ENCODE results near the gene LAIR2.
"Not testable (repeated sequence)": the region's sequence is repeated elsewhere in the genome, so short reads cannot be mapped to it uniquely, and the experiment has no call there.

Gene LAIR2

DNA sequence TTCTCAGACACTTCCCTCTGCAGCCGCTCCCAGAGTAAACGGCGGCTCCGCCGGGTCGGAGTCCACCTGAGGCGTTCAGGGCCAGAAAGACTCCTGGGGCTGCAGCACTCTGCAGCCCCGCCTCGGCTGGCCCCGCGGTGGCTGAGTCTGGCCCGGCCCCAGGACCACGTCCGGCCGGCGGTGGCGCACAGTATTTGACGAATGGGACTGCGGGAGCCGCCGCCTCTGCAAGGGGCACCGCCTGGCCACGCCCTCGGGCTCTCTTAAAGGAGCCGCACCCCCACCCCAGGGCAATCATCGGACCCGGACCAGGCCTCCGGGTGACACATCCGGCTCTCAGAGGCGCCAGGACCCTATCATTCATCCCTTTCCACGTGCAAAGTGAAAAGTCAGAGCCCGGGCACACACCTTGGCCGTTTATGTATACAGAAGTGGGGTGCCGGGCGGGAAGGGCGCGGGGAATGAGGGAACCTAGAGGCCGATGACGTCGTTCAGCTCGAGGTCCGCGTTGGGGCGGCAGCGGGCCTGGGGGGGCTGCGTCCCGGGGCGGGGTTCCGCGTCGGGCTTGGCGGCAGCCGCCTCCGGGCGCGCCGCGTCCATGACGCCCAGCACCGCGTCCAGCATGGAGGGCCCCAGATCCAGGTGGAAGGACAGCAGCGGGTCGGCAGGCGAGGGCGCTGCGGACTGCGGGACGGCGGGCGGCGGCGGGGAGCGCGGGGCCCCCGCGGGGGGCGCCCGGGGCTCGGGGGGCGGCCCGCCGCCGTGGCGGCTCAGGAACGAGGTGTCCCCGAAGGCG, 37.8 kb upstream of the LAIR2 start:
- DNase-seq: peak in 1 of 2 experiments; percentile 14

DNA sequence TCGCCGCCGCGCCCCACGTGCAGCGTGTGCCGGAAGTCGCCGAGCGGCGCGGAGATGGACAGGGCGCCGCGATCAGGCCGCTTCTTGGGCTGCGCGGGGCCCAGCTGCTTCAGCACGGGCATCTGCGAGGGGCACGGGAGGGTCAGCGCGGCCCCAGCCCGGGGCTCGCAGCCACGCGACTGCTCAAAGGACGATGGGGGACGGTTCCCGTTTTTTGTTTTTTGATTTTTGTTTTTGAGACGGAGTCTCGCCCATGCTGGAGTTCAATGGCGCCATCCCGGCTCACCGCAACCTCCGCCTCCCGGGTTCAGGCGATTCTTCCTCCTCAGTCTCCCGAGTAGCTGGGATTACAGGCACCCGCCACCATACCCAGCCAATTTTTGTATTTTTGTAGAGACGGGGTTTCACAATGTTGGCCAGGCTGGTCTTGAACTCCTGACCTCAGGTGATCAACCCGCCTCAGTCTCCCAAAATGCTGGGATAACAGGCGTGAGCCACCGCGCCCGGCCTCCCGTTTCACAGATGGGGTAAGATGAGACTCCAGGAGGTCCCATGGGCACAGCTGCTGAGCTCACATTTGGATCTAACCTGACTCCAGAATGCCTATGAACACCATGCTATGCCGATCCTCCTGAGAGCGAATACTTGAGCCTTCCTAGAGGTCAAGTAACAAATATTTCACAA, 37.1 kb upstream of the LAIR2 start:
- no peak for DNase-seq

DNA sequence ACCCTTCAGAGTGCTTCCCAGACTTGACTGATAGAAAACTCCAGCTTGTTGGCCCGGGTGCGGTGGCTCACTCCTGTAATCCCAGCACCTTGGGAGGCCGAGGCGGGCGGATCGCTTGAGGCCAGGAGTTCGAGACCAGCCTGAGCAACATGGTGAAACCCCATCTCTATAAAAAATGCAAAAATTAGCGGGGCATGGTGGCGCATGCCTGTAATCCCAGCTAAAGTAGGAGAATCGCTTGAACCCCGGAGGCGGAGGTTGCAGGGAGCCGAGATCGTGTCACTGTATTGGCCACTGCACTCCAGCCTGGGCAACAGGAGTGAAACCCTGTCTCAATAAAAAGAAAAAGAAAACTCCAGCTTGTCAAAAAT, 36.5 kb upstream of the LAIR2 start:
- not testable (repeated sequence) for DNase-seq

DNA sequence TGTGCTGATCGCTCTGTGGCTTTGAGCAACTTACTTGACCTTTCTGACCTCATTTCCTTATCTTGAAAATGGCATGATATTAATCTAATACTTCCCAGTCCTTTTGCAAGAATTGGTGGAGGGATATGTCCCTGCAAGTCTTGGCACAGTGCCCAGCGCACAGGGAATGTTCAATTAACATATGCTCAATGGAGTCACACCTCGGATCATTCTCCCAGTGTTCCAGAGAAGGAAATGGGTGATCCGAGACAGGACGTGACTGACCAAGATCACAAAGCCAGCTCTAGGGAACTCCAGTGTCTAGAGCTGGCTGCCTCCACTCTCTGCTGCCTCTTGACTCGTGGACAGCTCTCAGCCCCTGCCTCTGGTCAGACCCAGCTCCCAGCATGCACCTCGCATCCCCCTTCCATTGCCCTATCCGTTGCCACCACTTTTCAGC, 33.1 kb upstream of the LAIR2 start:
- DNase-seq: no peak

DNA sequence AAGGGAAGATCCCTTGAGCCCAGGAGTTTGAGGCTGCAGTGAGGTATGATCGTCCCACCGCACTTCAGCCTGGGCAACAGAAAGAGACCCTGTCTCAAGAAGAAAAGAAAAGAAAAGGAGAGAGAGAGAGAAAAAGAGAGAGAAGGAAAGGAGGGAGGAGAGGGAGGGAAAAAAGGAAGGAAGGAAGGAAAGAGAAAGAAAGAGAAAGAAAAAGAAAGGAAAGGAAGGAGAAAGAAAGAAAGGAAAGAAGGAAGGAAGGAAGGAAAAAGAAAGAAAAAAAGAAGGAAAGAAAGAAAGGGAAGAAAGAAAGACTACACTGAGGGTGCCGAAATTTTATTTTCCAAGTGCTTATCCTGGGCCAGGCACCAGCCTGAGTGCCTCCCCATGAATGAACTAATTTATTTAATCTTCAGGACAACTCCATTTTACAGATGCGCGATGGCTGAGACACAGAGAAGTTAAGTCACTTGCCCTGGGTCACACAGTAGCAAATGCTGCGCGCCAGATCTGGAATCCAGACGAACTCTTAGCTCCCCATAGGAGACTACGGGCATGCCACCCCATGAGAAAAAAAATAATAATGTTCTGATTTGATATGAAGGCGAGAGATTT, 32.2 kb upstream of the LAIR2 start:
- DNase-seq: no peak

DNA sequence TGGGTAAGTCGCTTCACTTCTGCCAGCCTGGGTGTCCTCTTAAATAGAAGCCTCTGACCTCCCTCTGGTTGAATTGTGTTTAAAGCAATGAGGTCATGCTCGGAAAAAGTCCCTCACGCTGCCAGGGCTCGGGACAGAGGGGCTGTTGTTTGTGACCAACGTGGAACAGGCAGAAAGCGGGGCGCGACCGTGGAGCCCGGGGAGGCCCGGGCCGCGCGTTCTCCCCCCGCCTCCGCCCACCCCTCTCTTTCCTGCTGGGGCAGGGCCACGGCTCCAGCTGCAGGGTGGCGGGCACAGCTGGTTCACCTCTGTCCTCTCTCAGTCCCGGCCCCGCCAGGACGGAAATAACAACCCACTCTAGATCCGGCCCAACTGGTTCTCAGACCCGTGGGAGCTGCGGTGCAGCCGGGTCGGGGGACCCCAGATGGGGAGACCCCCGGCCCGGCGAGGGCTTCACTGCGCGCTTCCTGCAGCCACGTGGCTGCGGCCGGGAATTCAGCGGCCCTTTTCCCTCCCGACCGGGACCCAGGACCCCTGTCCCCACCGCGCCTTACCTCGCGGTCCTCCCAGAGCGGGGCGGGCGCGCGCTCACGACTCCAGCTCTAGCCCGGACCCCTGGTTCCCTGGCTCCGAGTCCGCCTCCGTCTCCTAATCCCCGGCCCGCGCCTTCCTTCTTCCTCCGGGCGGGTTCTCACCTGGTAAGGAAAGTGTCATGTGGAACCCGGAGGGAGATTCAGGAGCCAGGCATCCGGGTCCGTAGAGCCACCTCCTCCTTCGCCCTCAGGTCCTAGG, 31.4 kb upstream of the LAIR2 start:
- DNase-seq: no peak

DNA sequence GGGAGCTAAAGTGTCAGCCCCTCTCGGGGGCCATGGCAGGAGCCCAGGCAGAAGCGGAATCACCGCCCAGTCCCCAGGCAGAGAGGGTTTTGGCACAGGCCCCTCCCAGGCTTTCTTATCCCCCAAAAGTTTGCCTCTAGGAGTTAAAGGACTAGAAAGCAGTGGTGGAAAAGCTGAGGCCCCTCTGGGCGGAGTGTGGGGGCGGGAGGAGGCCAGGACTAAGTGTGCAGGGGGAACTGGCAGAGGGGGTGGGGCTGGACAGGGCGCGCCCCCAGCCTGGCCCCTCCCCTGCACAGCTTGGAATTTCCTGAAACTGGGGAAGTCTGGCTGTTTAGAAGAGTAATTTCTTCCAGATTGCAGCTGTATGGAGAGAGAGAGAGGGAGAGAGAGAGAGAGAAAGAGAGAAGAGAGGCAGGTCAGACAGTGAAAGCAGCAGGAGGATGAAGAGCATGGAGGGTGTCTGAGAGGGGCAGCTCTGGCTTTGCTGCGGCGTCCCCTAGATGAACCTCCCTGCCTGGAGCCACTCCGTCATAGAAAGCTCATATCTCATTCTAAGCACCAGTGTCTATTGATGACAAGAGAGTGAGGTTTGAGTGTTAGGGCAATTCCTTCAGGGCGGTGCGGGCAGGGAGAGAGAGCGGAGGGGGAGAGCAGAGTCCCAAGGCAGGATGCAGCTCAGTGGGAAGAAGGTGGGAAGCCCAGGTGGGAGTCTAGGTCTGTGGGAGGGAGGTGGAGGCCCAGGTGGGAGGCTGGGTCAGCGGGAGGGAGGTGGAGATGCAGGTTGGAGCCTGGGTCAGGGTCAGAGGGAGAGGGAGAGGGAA, 29.4 kb upstream of the LAIR2 start, which contains the start of gene CDC42EP5:
CDC42EP5 (minus strand) TSS at position 226 of the 821 bp plus-strand sequence. CDS start 7,749 bp downstream, outside the sequence.
- DNase-seq: no peak

DNA sequence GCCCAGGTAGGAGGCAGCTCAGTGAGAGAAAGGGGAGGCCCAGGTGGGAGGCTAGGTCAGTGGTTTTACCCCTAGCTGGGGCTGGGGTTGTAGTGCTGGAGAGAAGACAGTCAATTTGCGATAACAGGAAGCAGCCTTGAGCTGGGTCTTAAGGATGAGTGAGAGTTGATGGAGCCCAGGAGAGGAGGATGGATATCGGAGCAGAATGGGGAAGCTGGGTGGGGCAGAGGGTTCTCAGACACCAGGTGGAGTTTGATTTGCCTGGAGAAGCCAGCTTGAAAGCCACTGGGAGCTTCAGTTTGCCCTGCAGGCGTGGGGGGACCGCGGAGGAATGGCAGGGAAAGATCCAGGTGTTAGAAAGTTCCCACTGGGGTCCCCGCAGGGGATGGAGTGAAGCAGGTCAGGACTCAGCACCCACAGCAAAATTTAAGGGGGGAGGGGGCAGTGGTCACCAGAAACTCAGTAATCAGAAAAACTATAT, 28.7 kb upstream of the LAIR2 start:
- DNase-seq: no peak

DNA sequence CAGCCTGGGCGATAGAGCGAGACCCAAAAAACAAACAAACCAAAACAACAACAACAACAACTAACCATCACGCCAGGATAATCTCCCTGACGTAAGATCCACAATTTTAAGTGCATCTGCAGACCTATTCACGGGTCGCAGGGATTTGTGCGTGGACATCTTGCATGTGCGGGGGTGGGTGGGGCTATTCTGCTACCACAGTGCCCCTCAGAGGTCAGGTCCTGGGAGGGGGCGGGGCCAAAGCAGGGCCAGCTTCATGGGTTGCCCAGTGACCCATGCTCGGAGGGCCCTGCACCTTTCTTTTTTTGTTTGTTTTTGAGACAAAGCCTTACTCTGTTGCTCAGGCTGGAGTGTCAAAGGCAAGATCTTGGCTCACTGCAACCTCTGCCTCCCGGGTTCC, 26.9 kb upstream of the LAIR2 start:
- DNase-seq: no peak

DNA sequence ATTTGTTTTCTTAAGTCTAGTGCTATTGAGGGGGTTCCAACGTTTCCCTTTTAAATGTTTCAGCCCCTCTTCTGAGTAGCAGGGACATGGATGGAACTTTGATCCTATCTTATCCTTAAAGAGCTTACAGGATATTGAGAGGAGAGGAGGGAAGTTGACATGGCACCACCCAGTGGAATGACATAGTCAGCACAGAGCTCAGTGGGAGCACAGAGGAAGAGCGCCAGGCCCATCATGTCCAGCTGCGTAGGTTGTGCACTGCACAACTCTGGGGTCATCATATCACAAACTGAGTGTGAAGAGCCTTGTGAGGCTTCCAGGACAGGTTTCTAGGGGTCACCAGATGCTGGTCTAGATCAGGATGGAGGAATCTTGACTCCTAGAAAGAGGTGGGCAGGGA, 25.0 kb upstream of the LAIR2 start:
- no peak for DNase-seq

DNA sequence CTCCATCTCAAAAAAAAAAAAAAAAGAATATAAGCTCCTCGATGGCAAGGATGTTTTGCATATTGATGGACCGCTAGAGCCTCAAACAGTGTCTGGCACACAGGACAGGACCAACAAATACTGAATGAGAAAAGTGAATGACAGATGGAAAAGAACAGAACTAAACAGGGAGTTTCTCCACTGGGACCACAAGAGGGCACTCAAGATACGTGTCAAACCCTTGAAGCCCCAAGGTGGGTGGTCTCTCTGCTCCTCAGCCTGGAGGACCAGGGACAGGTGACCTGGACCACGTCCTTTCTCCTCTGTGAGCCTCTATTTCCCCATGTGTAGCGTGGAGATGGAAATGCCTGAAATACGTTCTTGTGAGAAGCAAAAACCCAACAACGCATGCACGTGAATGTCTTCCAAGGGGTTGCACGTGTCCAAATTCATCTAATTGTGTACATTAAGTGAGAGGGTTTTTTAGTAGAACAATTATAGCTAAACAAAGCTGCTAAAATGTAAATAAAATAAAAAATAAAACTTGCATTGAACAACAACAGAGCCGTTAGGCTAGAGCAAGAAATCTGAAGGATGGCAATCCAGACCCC, 23.9 kb upstream of the LAIR2 start:
- DNase-seq: no peak

DNA sequence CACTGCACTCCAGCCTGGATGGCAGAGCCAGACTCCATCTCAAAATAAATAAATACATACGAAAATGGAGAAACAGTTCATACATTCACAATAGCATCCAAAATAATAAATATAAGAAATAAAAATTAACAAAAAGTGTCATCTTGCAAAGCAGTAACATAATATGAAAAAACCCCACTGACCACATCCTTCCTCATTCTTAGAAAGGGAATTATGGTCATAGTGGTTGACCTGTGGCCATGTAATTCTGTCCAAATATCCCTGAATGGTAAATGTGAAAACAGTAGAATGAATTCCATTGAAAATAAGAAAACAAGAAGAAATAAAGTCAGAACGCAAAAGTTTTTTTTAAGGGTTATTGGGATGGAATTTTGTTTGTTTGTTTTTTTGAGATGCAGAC, 22.6 kb upstream of the LAIR2 start:
- DNase-seq: no peak

DNA sequence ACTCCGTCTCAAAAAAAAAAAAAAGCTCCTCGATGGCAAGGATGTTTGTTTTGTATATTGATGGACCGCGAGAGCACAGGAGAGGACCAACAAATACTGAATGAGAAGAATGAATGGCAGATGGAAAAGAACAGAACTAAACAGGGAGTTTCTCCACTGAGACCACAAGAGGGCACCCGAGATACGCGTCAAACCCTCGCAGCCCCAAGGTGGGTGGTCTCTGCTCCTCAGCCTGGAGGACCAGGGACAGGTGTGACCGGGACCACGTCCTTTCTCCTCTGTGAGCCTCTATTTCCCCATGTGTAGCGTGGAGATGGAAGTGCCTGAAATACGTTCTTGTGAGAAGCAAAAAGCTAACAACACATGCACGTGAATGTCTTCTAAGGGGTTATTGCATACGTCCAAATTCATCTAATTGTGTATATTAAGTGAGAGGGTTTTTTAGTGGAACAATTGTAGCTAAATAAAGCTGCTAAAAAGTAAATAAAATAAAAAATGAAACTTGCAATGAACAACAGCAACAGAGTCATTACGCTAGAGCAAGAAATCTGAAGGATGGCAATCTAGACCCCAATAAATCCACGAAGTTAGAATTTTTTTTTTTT, 21.2 kb upstream of the LAIR2 start:
- no peak for DNase-seq

DNA sequence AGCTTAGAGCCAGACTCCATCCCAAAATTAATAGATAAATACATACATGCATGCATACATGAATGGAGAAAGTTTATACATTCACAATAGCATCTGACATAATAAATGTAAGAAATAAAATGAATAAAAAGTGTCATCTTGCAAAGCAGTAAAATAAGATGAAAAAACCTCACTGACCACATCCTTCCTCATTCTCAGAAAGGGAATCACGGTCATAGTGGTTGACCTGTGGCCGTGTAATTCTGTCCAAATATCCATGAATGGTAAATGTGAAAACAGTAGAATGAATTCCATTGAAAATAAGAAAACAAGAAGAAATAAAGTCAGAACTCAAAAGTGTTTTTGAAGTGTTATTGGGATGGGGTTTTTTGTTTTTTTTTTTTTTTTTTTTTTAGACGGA, 19.7 kb upstream of the LAIR2 start:
- no peak for DNase-seq

DNA sequence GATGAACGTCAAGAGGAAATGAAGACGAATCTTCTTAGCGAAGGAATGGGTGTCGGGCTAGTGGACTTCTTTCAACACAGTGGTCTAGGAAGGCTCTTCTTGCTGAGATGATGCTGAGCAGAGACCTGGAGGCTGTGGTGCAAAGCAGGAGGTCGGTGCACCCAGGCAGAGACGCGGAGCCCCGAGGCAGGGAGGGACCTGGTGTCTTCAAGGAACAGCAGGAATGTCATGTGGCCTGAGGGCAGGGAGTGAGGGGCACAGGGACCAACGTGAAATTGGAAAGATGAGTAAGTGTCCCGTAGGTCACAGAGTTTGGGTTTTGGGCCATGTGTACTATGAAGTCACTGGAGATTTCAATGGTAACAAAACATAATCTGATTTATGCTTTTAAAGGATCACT, 18.2 kb upstream of the LAIR2 start:
- DNase-seq: no peak

DNA sequence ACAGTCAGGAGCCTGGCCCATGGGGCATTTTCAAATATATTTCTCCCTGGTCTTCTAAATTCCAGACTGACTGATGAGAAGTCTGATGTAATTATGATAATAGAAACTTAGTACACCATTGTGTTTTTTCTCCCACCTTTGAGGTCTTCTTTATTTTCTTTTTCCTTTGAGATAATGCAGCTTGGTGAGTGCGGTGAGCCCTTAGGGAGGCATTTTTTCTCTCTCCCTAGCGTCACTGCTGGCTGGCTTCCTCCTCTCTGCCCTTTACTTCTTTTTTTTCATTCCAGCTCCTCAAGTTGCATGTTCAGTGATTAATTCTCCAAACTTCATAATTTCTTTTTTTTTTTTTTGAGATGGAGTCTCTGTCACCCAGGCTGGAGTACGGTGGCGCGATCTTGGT, 16.8 kb upstream of the LAIR2 start:
- no peak for DNase-seq

DNA sequence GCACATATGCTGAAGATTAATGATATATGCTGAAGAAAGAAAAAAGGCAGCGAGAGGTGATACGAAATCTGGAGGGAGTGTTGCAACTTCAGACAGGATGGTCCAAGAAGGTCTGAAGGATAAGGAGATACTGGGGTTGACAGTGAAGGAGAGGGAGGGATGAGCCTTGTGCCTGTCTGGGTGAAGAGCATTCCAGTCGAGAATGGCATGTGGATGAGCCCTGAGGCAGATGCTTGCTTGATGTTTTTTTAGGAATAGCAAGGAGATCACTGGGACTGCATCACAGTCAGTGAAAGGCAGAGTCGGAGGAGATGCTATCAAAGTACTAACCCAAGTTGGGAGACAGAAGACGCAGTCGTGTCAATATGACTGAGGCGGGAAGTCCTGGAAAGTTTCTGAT, 13.3 kb upstream of the LAIR2 start:
- DNase-seq: no peak

DNA sequence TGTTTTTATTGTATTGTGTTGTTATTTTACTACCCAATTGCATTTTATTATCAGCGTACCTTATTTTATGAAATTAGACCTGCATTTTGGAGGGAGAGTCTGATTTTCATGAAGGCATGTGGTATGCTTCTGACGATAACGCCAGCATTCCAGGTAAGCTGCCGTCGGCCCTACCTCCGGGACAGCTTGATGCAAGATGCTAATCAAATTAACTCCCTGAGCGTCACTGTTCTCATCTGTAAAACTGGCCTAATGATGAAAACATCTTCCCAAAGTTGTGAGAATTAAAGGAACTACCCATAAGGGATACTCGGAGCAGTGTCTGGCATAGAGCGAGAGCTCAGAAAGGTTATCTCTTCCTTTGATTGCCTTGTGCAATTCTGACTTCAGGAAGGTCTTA, 12.9 kb upstream of the LAIR2 start:
- no peak for DNase-seq

DNA sequence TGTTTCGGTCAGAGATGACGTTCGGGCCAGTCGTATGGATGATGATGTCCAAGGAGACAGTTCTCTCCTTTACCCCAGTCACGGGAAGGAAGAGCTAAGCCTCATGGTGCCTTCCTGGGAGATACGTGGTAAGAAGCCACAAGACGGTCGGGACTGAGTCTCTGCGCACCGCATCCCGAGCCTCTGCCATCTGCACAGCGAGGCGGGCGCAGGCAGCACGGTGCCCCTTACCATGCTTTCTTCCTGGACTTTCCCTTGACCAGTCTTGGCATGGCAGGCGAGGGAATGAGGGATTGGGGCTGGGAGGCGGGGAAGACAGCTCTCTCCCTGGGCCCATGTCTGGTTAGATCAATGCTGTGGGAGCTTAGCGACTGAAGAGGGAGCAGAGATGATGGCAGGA, 10.1 kb upstream of the LAIR2 start:
- no peak for DNase-seq

DNA sequence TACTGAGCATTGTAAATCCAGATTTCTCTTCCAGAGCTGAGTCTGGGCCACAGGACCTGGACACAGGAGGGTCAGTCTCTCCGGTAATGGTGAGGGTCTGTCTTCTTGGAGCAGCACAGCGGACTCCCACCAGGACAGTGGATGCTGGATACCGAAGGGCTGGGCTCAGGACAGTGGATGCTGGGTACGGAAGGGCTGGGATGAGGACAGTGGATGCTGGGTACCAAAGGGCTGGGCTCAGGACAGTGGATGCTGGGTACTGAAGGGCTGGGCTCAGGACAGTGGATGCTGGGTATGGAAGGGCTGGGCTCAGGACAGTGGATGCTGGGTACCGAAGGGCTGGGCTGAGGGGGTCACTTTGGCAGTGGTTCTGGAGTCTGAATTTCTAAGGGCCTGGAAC, 9.6 kb upstream of the LAIR2 start:
- DNase-seq: not testable (repeated sequence)

DNA sequence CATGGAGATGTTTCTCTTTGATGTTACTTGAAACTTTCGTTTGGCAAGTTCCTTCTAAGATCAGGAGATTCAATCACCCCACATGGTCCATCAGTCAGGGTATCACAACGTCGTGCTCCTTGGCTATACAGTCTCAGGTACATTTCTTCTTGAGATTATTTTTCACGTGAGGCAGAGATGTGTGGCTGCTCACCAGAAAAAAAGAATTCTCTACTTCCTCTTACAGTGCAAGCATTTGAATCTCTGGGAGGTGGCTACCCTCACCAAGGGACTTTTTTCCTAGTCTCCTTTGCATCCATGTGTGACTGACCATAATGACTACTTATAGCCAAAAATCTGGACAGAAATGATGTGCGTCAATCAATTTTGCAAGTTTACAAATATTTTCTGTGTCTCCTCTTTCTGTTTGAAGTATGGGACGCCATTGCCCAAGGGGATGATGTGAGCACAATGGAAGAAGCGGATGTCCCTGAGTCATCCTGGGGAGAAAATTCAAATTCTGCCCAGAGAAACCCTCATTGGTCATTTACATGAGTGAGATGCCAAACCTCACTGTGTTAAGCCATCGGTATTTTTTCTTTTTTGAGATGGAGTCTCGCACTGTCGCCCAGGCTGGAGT, 8.6 kb upstream of the LAIR2 start:
- no peak for DNase-seq

All from NCI-H187 (cell line).